ENCODE data around the gene UMODL1. TPM values are rescaled to one million over a fixed set of nuclear protein-coding genes. Genes with fewer than 3 reads are reported as not detected.

Gene UMODL1
- total RNA-seq, 1 experiment from 2014 or later = 0.18 TPM

DNA sequence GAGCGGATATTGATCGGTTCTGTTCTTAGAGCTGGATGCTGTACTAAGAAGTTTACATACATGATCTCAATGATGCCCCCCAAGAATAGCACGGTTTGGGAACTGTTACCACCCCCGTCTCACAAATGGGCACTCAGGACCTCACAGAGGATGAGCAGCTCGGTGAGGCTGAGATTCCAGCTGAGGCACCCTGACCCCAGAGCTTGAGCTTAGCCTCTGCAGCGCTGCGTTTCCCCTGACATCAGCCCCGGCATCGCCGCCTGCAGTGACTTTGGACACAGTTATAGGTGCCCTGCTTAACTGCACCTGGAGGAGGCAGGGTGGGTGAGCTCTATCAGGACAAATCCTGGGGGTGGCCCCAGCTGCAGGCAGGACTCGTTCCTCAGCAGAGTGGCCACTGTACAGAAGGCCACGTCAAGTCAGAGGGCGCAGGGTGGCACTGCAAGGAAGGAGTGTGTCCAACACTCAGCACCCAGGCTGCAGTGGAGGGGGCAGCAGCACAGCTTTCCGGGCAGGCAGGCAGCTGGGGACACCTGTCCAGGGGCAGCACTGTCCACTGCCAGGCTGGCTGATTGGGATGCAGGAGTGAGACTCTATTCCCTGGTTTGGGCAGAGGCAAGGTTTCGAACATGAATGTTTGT, 82.0 kb downstream of the UMODL1 start:
- Histone ChIP-seq H3K9me3 (ENCODE audit: control insufficient read depth, insufficient read depth, low read depth, low read length) (no peaks in the 10 kb centered on the region), H3K4me3 (ENCODE audit: low read depth in 2 of 2, low read length in 2 of 2) (no peak overlapping the region), H3K4me1 (ENCODE audit: control insufficient read depth, insufficient read depth, low read length) (no peaks in the 10 kb centered on the region), H3K27ac (ENCODE audit: low read length) (no peak overlapping the region), H3K36me3 (ENCODE audit: control insufficient read depth, insufficient read depth, low read length) (no peaks in the 10 kb centered on the region), H3K27me3 (ENCODE audit: control insufficient read depth, insufficient read depth, low read length) (no peaks in the 10 kb centered on the region)
- ChIA-PET POLR2A (no interaction called here), CTCF (no interaction called here)
- intact Hi-C loops (cut with micrococcal nuclease; ENCODE audit: unreplicated experiment) (no loop called here), in situ Hi-C loops (cut with HindIII; ENCODE audit: low pct_unique_long_range_greater_than_20kb, low sequenced_read_pairs) (no loop called here)
- DNase-seq (ENCODE audit: low read depth, low spot score) (no peak), ATAC-seq (no peak)
- TF ChIP-seq POLR2AphosphoS5 (IDR thresholded peaks at IDR 0.05; ENCODE audit: low read depth, low read length) (no peak), SIN3A (IDR thresholded peaks at IDR 0.05; ENCODE audit: borderline replicate concordance, insufficient read depth, low read depth, low read length) (no peak), TCF7L2 (IDR thresholded peaks at IDR 0.05; ENCODE audit: low read depth, low read length) (no peak)
- TF ChIP-seq, protein P1, sequence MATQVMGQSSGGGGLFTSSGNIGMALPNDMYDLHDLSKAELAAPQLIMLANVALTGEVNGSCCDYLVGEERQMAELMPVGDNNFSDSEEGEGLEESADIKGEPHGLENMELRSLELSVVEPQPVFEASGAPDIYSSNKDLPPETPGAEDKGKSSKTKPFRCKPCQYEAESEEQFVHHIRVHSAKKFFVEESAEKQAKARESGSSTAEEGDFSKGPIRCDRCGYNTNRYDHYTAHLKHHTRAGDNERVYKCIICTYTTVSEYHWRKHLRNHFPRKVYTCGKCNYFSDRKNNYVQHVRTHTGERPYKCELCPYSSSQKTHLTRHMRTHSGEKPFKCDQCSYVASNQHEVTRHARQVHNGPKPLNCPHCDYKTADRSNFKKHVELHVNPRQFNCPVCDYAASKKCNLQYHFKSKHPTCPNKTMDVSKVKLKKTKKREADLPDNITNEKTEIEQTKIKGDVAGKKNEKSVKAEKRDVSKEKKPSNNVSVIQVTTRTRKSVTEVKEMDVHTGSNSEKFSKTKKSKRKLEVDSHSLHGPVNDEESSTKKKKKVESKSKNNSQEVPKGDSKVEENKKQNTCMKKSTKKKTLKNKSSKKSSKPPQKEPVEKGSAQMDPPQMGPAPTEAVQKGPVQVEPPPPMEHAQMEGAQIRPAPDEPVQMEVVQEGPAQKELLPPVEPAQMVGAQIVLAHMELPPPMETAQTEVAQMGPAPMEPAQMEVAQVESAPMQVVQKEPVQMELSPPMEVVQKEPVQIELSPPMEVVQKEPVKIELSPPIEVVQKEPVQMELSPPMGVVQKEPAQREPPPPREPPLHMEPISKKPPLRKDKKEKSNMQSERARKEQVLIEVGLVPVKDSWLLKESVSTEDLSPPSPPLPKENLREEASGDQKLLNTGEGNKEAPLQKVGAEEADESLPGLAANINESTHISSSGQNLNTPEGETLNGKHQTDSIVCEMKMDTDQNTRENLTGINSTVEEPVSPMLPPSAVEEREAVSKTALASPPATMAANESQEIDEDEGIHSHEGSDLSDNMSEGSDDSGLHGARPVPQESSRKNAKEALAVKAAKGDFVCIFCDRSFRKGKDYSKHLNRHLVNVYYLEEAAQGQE (IDR thresholded peaks at IDR 0.05; ENCODE audit: insufficient read depth in 1 of 2, low read depth in 2 of 2, low read length in 1 of 2) = no peak
- TF ChIP-seq, protein P2, sequence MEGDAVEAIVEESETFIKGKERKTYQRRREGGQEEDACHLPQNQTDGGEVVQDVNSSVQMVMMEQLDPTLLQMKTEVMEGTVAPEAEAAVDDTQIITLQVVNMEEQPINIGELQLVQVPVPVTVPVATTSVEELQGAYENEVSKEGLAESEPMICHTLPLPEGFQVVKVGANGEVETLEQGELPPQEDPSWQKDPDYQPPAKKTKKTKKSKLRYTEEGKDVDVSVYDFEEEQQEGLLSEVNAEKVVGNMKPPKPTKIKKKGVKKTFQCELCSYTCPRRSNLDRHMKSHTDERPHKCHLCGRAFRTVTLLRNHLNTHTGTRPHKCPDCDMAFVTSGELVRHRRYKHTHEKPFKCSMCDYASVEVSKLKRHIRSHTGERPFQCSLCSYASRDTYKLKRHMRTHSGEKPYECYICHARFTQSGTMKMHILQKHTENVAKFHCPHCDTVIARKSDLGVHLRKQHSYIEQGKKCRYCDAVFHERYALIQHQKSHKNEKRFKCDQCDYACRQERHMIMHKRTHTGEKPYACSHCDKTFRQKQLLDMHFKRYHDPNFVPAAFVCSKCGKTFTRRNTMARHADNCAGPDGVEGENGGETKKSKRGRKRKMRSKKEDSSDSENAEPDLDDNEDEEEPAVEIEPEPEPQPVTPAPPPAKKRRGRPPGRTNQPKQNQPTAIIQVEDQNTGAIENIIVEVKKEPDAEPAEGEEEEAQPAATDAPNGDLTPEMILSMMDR (IDR thresholded peaks at IDR 0.05) = no peak
- BruUV-seq (replicated peaks) = no TSS peak

DNA sequence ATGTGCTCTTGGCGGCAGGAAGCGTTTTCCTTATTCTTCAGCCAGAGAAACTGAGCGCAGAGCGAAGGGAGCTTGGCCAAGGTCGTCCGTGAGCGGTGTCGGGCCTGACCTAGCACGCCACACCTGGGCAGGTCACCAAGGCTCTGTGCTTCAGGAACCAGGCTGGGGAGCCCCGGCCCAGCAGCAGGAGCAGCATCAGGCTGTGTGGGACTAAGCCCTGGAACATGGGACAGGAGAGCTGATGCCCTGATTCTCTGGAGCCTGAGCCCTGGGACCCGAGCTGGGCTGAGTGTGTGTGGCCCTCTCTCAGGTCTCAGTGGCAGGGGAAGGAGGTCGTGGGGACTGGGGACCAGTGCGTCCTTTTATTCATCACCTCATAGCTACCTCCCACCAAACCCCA, 82.6 kb downstream of the UMODL1 start:
- no peaks in the 10 kb centered on the region for H3K4me1 ChIP-seq (ENCODE audit: control insufficient read depth, insufficient read depth, low read length)
- ATAC-seq (no peak), DNase-seq (ENCODE audit: low read depth, low spot score) (no peak)
- no TSS peak for BruUV-seq (replicated peaks)
- CTCF ChIA-PET = no interaction called here
- intact Hi-C loops (cut with micrococcal nuclease; ENCODE audit: unreplicated experiment) (no loop called here), in situ Hi-C loops (cut with HindIII; ENCODE audit: low pct_unique_long_range_greater_than_20kb, low sequenced_read_pairs) (no loop called here)
- TF ChIP-seq TCF7L2 (IDR thresholded peaks at IDR 0.05; ENCODE audit: low read depth, low read length) = no peak
- TF ChIP-seq, protein P1 (IDR thresholded peaks at IDR 0.05; ENCODE audit: insufficient read depth in 1 of 2, low read depth in 2 of 2, low read length in 1 of 2) = no peak
- TF ChIP-seq SIN3A (IDR thresholded peaks at IDR 0.05; ENCODE audit: borderline replicate concordance, insufficient read depth, low read depth, low read length) = no peak
- TF ChIP-seq, protein P2 (IDR thresholded peaks at IDR 0.05) = no peak
- no peak for TF ChIP-seq POLR2AphosphoS5 (IDR thresholded peaks at IDR 0.05; ENCODE audit: low read depth, low read length)
- H3K27ac ChIP-seq (ENCODE audit: low read length) = no peak overlapping the region
- no peaks in the 10 kb centered on the region for H3K36me3 ChIP-seq (ENCODE audit: control insufficient read depth, insufficient read depth, low read length)
- no peak overlapping the region for H3K4me3 ChIP-seq (ENCODE audit: low read depth in 2 of 2, low read length in 2 of 2)
- H3K27me3 ChIP-seq (ENCODE audit: control insufficient read depth, insufficient read depth, low read length) = no peaks in the 10 kb centered on the region
- no peaks in the 10 kb centered on the region for H3K9me3 ChIP-seq (ENCODE audit: control insufficient read depth, insufficient read depth, low read depth, low read length)
- POLR2A ChIA-PET = no interaction called here
